Muscle of leg (tissue), 11 donors: ENCODE data around the gene YY1. TPM values are rescaled to one million over a fixed set of nuclear protein-coding genes. Genes with fewer than 3 reads are reported as not detected.
A peak's percentile ranks its signal among the peaks of the same experiment; 100 is the strongest.
"Not testable (repeated sequence)": the region's sequence is repeated elsewhere in the genome, so short reads cannot be mapped to it uniquely, and the experiment has no call there.

ENCODE experiments used
- DNase-seq: peaks from one replicate; pipeline ENCODE4 v3.0.0; 2013
- H3K27ac ChIP-seq: one replicate; pipeline ENCODE4 v1.5.1; 2013; ENCODE audit warnings: mild to moderate bottlenecking, low read length, control low read depth
- H3K27me3 ChIP-seq: one replicate; pipeline ENCODE4 v1.6.1; 2013; ENCODE audit warnings: low read length; ENCODE audit not compliant: control insufficient read depth, insufficient read depth
- H3K36me3 ChIP-seq: one replicate; pipeline ENCODE4 v1.6.1; 2013; ENCODE audit warnings: low read length; ENCODE audit not compliant: control insufficient read depth, insufficient read depth
- H3K4me1 ChIP-seq: one replicate; pipeline ENCODE4 v1.6.1; 2013; ENCODE audit warnings: low read length; ENCODE audit not compliant: control insufficient read depth, insufficient read depth
- H3K4me3 ChIP-seq: one replicate; pipeline ENCODE4 v1.5.1; 2013; ENCODE audit warnings: low read length, control low read depth
- H3K9me3 ChIP-seq: replicated peaks from 2 replicates; pipeline ENCODE4 v1.6.1; 2013; ENCODE audit warnings: low read depth, low read length; ENCODE audit not compliant: control insufficient read depth
- WGBS: methylation state at CpG from one replicate; pipeline ENCODE4 v1.1.5; 2013; ENCODE audit warnings: missing lambda C conversion rate; ENCODE audit not compliant: insufficient coverage; 5-methylcytosine and 5-hydroxymethylcytosine counted together
- polyA plus RNA-seq, 8 donors: library from polyadenylated mRNA; unstranded; fragments of 120-200 nt; gene quantifications; one replicate each; pipeline versions ENCODE4 v1.2.1 to v1.2.3, GENCODE V29; 2013; ENCODE audit warnings: inconsistent platforms in 1 of 8, low replicate concordance in 1 of 8; ENCODE audit not compliant: insufficient read length in 8 of 8, insufficient read depth in 1 of 8
- total RNA-seq: library from RNA; stranded (reverse); fragments of 120-200 nt; gene quantifications from one replicate; pipeline ENCODE4 v1.2.4, GENCODE V29; 2013

YY1 gene
- total and polyA plus RNA-seq, 9 donors: 40.6 to 79.5 (median 70.7) TPM

- no peaks in the 10 kb centered on the region for H3K27me3 ChIP-seq
- H3K4me3 ChIP-seq: no peak overlapping the region
- H3K9me3 ChIP-seq: no peaks in the 10 kb centered on the region
- DNase-seq: no peak
- H3K4me1 ChIP-seq: peaks cover 41% of the 10 kb centered on the region
- H3K36me3 ChIP-seq: peaks cover 36% of the 10 kb centered on the region
- 100% methylated on average over 1 of the region's 2 CpGs for WGBS
- H3K27ac ChIP-seq: no peak overlapping the region
These were observed 56.0 kb downstream of the YY1 start for GRCh38 chr14:100294963-100295330.

- WGBS: 80% methylated on average over 11 of the region's 16 CpGs
- no peak for DNase-seq
- no peaks in the 10 kb centered on the region for H3K9me3 ChIP-seq
- peaks cover 31% of the 10 kb centered on the region for H3K36me3 ChIP-seq
- no peaks in the 10 kb centered on the region for H3K27me3 ChIP-seq
- H3K4me3 ChIP-seq: no peak overlapping the region
- H3K27ac ChIP-seq: no peak overlapping the region
- H3K4me1 ChIP-seq: peaks cover 36% of the 10 kb centered on the region
These were observed 56.6 kb downstream of the YY1 start for GRCh38 chr14:100295376-100296105.

GRCh38 chr14:100296106-100296651 is 57.2 kb downstream of the YY1 start:
- WGBS: 80% methylated on average over 2 of the region's 9 CpGs
- H3K27me3 ChIP-seq: no peaks in the 10 kb centered on the region
- H3K27ac ChIP-seq: no peak overlapping the region
- DNase-seq: peak; percentile 34
- no peak overlapping the region for H3K4me3 ChIP-seq
- H3K36me3 ChIP-seq: peaks cover 25% of the 10 kb centered on the region
- H3K9me3 ChIP-seq: no peaks in the 10 kb centered on the region
- peaks cover 33% of the 10 kb centered on the region for H3K4me1 ChIP-seq

- H3K27me3 ChIP-seq, DNase-seq, H3K9me3 ChIP-seq, H3K4me3 ChIP-seq: not testable (repeated sequence)
- Histone ChIP-seq H3K4me1 (peaks cover 33% of the 10 kb centered on the region), H3K27ac (peak overlapping the region; percentile 72), H3K36me3 (peaks cover 20% of the 10 kb centered on the region)
- 67% methylated on average over 5 of the region's 11 CpGs for WGBS
These were observed 57.8 kb downstream of the YY1 start for GRCh38 chr14:100296729-100297128.

- peak; percentile 95 for DNase-seq
- Histone ChIP-seq H3K27ac (peak overlapping the region; percentile 72), H3K27me3 (no peaks in the 10 kb centered on the region), H3K4me3 (no peak overlapping the region), H3K4me1 (peaks cover 33% of the 10 kb centered on the region), H3K36me3 (peaks cover 15% of the 10 kb centered on the region), H3K9me3 (no peaks in the 10 kb centered on the region)
- 40% methylated on average over 22 of the region's 30 CpGs for WGBS
These were observed 58.7 kb downstream of the YY1 start for GRCh38 chr14:100297320-100298300.

GRCh38 chr14:100298551-100299237 is 59.8 kb downstream of the YY1 start:
- peak; percentile 21 for DNase-seq
- Histone ChIP-seq H3K4me3 (no peak overlapping the region), H3K9me3 (no peaks in the 10 kb centered on the region), H3K36me3 (peaks cover 6% of the 10 kb centered on the region), H3K4me1 (peaks cover 30% of the 10 kb centered on the region), H3K27me3 (no peaks in the 10 kb centered on the region), H3K27ac (no peak overlapping the region)
- 83% methylated on average over 6 of the region's 14 CpGs for WGBS

- no peaks in the 10 kb centered on the region for H3K9me3 ChIP-seq
- no peak for DNase-seq
- WGBS: 85% methylated on average over 4 of the region's 6 CpGs
- peaks cover 28% of the 10 kb centered on the region for H3K4me1 ChIP-seq
- H3K36me3 ChIP-seq: peaks cover 6% of the 10 kb centered on the region
- no peaks in the 10 kb centered on the region for H3K27me3 ChIP-seq
- no peak overlapping the region for H3K4me3 ChIP-seq
- no peak overlapping the region for H3K27ac ChIP-seq
These were observed 60.3 kb downstream of the YY1 start for GRCh38 chr14:100299238-100299560.

- no peak overlapping the region for H3K27ac ChIP-seq
- peaks cover 11% of the 10 kb centered on the region for H3K27me3 ChIP-seq
- H3K4me1 ChIP-seq: peaks cover 34% of the 10 kb centered on the region
- no peaks in the 10 kb centered on the region for H3K9me3 ChIP-seq
- H3K36me3 ChIP-seq: no peaks in the 10 kb centered on the region
- DNase-seq: no peak
- 78% methylated on average over 1 of the region's 2 CpGs for WGBS
- no peak overlapping the region for H3K4me3 ChIP-seq
These were observed 63.7 kb downstream of the YY1 start for GRCh38 chr14:100302616-100303015.

- peaks cover 11% of the 10 kb centered on the region for H3K27me3 ChIP-seq
- no peaks in the 10 kb centered on the region for H3K9me3 ChIP-seq
- H3K4me1 ChIP-seq: peaks cover 35% of the 10 kb centered on the region
- H3K4me3 ChIP-seq: no peak overlapping the region
- 74% methylated on average over 8 of the region's 8 CpGs for WGBS
- H3K27ac ChIP-seq: no peak overlapping the region
- H3K36me3 ChIP-seq: no peaks in the 10 kb centered on the region
- DNase-seq: no peak
These were observed 64.2 kb downstream of the YY1 start for GRCh38 chr14:100303179-100303578.

GRCh38 chr14:100303925-100304324 is 65.0 kb downstream of the YY1 start:
- no peaks in the 10 kb centered on the region for H3K36me3 ChIP-seq
- H3K27me3 ChIP-seq: peaks cover 11% of the 10 kb centered on the region
- H3K4me1 ChIP-seq: peaks cover 35% of the 10 kb centered on the region
- 86% methylated on average over 1 of the region's 4 CpGs for WGBS
- H3K4me3 ChIP-seq: no peak overlapping the region
- no peaks in the 10 kb centered on the region for H3K9me3 ChIP-seq
- H3K27ac ChIP-seq: no peak overlapping the region
- no peak for DNase-seq
